OCI-LY1 (cell line): Measurements from ENCODE around the gene ADGRG3.

Experiments used
- CTCF ChIP-seq: fragments of 200-600 bp; sonication (generic), shearing (Covaris generic); IDR thresholded peaks from 2 replicates; pipeline ENCODE4 v1.5.1; 2017; ENCODE audit warnings: mild to moderate bottlenecking, antibody characterized with exemption, low read length, moderate library complexity, mixed read lengths
- EZH2 ChIP-seq: fragments of 200-600 bp; sonication (generic), shearing (Covaris generic); IDR thresholded peaks from 2 replicates; pipeline ENCODE4 v1.8.0; 2017; ENCODE audit warnings: borderline replicate concordance, mixed run types, mild to moderate bottlenecking, antibody characterized with exemption, low read length, moderate library complexity, mixed read lengths

- no peak for TF ChIP-seq CTCF
- TF ChIP-seq EZH2 = no peak
Observed at GRCh38 chr16:57682809-57683635, 14.9 kb downstream of the ADGRG3 start.
